CD4-positive, alpha-beta T cell (primary cell): Measurements from ENCODE around the gene HMCN1. TPM values are rescaled to one million over a fixed set of nuclear protein-coding genes. Genes with fewer than 3 reads are reported as not detected.
"Not testable (repeated sequence)": the region's sequence is repeated elsewhere in the genome, so short reads cannot be mapped to it uniquely, and the experiment has no call there.

Source experiments
- ATAC-seq: fragments of 200-7000 bp; cut with Tn5 transposase; one replicate; pipeline ENCODE4 v1.10.0; 2022; ENCODE audit warnings: mild to moderate bottlenecking; ENCODE audit not compliant: poor library complexity
- CTCF ChIA-PET: fragments of 350-600 bp; sonication (Branson Sonifier 250); formaldehyde crosslinking; loops from one replicate; lab custom pipeline; 2021; ENCODE audit warnings: antibody characterized with exemption, inconsistent platforms; lab: Charles Lee
- POLR2A ChIA-PET: fragments of 350-600 bp; sonication (Branson Sonifier 250); formaldehyde crosslinking; loops from one replicate; lab custom pipeline; 2021; ENCODE audit warnings: antibody characterized with exemption, inconsistent platforms; lab: Charles Lee
- DNase-seq, 14 experiments: peaks; one replicate each; pipeline ENCODE4 v3.0.0-alpha.2; 2013 to 2020; ENCODE audit warnings: mixed read lengths in 2 of 14
- H3K27ac ChIP-seq, 2 donors: one replicate each; pipeline versions ENCODE4 v1.5.1 to v1.7.0; 2013; ENCODE audit warnings: low read length in 2 of 2, low read depth in 1 of 2, mild to moderate bottlenecking in 1 of 2
- H3K27me3 ChIP-seq, 2 experiments: 1 replicate in 1 of 2; 2 replicates in 1 of 2; pipeline versions ENCODE4 v1.6.1 to v1.7.0; 2013; ENCODE audit warnings: low read length in 2 of 2, control low read depth in 1 of 2, mild to moderate bottlenecking in 1 of 2, moderate library complexity in 1 of 2; ENCODE audit not compliant: insufficient read depth in 2 of 2, control insufficient read depth in 1 of 2
- H3K36me3 ChIP-seq: one replicate; pipeline ENCODE4 v1.6.1; 2013; ENCODE audit warnings: low read length, control low read depth; ENCODE audit not compliant: insufficient read depth
- H3K4me1 ChIP-seq: one replicate; pipeline ENCODE4 v1.6.1; 2013; ENCODE audit warnings: low read length, control low read depth; ENCODE audit not compliant: insufficient read depth
- H3K4me3 ChIP-seq: one replicate; pipeline ENCODE4 v1.5.1; 2013; ENCODE audit warnings: mild to moderate bottlenecking, low read length, moderate library complexity
- H3K9me3 ChIP-seq, 2 experiments: 1 replicate in 1 of 2; 2 replicates in 1 of 2; pipeline versions ENCODE4 v1.6.1 to v1.7.0; 2013; ENCODE audit warnings: low read length in 2 of 2, mild to moderate bottlenecking in 2 of 2, control low read depth in 1 of 2, moderate library complexity in 1 of 2; ENCODE audit not compliant: control insufficient read depth in 1 of 2, insufficient read depth in 1 of 2
- H3K27ac Mint-ChIP-seq: one replicate; pipeline ENCODE4 v1.8.0; 2020; ENCODE audit warnings: mixed read lengths
- H3K27me3 Mint-ChIP-seq: one replicate; pipeline ENCODE4 v1.8.0; 2021; ENCODE audit warnings: mixed read lengths
- H3K36me3 Mint-ChIP-seq: one replicate; pipeline ENCODE4 v1.8.0; 2021; ENCODE audit warnings: low read depth, mixed read lengths
- H3K4me1 Mint-ChIP-seq: one replicate; pipeline ENCODE4 v1.8.0; 2021; ENCODE audit warnings: low read depth, mixed read lengths
- H3K4me3 Mint-ChIP-seq: one replicate; pipeline ENCODE4 v1.8.0; 2020; ENCODE audit warnings: mild to moderate bottlenecking, mixed read lengths
- H3K9me3 Mint-ChIP-seq: one replicate; pipeline ENCODE4 v1.8.0; 2020; ENCODE audit warnings: mixed read lengths
- intact Hi-C, 2 experiments: fragments of 100-400 bp; cut with DNase I in 1 of 2; cut with micrococcal nuclease in 1 of 2; formaldehyde crosslinking; loops; one replicate each; pipeline versions ENCODE4 v1.15.1 to v1.9.0; 2023 to 2025; cut with DNase I, micrococcal nuclease
- total RNA-seq, 174 experiments: library from RNA in 2 of 174; stranded (reverse) in 2 of 174; gene quantifications; one replicate each; pipeline ENCODE4 v1.2.3 and lab custom pipeline; 2021 to 2026
- TF ChIP-seq, protein P1 (sequence below): fragments of 200-600 bp; IDR thresholded peaks from one replicate; pipeline ENCODE4 v1.8.0; 2022; ENCODE audit warnings: antibody characterized with exemption, mild to moderate bottlenecking

HMCN1 gene
- total RNA-seq, 2 experiments from 2014 or later = 0.14 TPM

DNA sequence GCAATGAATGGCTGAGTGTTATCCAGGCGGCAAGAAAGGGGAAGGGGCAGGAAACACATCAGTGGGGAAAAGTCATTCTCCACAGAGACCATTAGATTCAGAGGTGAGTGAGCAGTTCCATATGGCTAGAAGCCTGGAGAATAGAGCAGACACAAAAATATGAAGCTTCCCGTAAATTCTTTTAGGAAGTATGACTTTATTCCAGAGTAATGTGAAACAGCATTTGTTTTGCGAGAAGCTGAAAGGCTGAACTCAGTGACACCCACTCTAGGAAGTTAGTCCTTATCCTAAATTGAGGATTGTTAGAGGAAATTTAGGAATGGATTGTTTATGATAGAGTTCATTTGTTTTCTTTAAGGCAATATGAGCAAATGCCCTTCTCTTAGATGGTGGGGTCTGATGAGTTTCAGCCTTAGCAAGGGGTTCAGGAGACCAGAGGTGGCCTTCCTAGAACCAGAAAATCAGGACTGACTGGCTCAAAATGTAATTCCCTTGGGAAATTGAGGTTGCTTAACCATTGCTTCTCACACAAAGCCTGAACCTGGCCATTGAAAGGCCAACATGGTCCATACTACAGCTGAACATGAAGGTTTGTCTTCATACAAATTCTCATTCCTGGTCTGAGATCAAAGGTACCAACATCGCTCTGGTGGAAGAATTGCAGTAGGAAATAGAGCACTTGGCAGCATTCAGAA, 473.3 kb downstream of the HMCN1 start:
- H3K27ac ChIP-seq = no peak overlapping the region
- Mint-ChIP-seq H3K27ac (no peak overlapping the region), H3K9me3 (no peaks in the 10 kb centered on the region), H3K4me3 (no peak overlapping the region), H3K36me3 (no peaks in the 10 kb centered on the region), H3K4me1 (peaks cover 17% of the 10 kb centered on the region), H3K27me3 (peaks cover 88% of the 10 kb centered on the region)
- H3K4me3 ChIP-seq = no peak overlapping the region
- peaks cover 4 to 22% of the 10 kb centered on the region in 2 experiments for H3K27me3 ChIP-seq
- H3K9me3 ChIP-seq = no peaks in the 10 kb centered on the region
- DNase-seq (no peak), ATAC-seq (no peak)
- ChIA-PET CTCF (interaction anchor here (0.6 kb wide), 1 partner anchor 225 kb away, joined by 3 read pairs; no protein-coding TSS in a partner anchor), POLR2A (no interaction called here)
- no peaks in the 10 kb centered on the region for H3K36me3 ChIP-seq
- intact Hi-C loops = no loop called here
- TF ChIP-seq, protein P1, sequence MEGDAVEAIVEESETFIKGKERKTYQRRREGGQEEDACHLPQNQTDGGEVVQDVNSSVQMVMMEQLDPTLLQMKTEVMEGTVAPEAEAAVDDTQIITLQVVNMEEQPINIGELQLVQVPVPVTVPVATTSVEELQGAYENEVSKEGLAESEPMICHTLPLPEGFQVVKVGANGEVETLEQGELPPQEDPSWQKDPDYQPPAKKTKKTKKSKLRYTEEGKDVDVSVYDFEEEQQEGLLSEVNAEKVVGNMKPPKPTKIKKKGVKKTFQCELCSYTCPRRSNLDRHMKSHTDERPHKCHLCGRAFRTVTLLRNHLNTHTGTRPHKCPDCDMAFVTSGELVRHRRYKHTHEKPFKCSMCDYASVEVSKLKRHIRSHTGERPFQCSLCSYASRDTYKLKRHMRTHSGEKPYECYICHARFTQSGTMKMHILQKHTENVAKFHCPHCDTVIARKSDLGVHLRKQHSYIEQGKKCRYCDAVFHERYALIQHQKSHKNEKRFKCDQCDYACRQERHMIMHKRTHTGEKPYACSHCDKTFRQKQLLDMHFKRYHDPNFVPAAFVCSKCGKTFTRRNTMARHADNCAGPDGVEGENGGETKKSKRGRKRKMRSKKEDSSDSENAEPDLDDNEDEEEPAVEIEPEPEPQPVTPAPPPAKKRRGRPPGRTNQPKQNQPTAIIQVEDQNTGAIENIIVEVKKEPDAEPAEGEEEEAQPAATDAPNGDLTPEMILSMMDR = no peak
- no peaks in the 10 kb centered on the region for H3K4me1 ChIP-seq

DNA sequence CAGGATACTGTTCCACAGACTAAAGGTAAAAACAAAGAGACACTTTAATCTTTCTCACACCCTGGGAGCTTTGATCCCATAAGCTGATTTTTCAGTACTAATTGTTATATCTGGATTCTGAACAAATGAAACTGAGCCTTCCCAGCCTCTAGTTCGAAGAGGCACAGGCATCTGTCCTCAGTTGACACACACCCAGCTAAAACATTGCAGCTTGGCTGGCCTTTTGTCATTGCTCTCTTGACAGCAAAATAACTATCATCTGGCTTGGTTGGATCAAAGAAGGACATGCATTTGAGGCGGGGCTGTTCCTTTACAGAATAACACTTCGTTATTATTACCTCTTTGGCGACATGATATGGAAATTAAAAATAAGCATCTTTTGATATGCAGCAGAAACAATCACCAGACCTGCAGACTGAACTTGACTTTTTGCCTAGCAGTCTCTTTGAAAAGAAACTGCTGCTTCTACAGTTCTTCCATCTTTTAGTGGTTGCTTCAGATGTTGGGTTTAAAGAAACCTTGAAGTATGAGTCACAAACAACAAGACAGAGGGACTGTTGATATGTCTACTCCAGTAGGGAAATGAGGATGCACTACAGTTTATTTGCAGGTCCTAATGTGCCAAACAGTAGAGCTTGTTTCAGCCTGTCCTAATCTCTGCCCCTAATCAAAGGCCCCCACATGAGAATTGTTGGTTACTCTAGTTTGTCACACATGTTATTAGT, 474.4 kb downstream of the HMCN1 start:
- no peaks in the 10 kb centered on the region for H3K36me3 Mint-ChIP-seq
- H3K4me3 ChIP-seq = no peak overlapping the region
- ChIA-PET CTCF (no interaction called here), POLR2A (no interaction called here)
- TF ChIP-seq, protein P1 = no peak
- no peak overlapping the region for H3K4me3 Mint-ChIP-seq
- intact Hi-C loops = no loop called here
- no peak overlapping the region for H3K27ac Mint-ChIP-seq
- H3K27me3 Mint-ChIP-seq = peaks cover 82% of the 10 kb centered on the region
- H3K36me3 ChIP-seq = no peaks in the 10 kb centered on the region
- H3K4me1 Mint-ChIP-seq = peaks cover 17% of the 10 kb centered on the region
- H3K27me3 ChIP-seq = peaks cover 4 to 19% of the 10 kb centered on the region in 2 experiments
- H3K27ac ChIP-seq = no peak overlapping the region
- ATAC-seq (no peak), DNase-seq (no peak)
- H3K9me3 Mint-ChIP-seq = no peaks in the 10 kb centered on the region
- H3K4me1 ChIP-seq = no peaks in the 10 kb centered on the region
- H3K9me3 ChIP-seq = no peaks in the 10 kb centered on the region

DNA sequence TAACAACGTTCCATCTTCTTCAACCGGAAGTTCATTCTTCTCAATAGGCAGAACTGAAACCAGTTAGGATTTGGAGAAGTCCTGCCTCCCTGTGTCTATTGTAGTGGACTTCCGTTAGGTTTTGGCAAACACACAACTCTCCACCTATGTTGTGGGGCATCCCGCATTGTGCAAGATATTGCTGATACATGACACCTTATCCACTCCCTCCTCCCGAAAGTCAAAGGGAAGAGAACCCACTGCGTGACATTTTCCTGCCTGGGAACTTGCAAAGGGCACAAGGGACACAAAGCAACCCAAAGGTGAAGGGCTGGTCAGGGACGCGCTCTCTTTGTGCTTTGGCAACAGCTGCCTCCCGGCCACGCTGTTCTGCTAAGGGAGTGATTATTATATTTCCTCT, 476.1 kb downstream of the HMCN1 start:
- Mint-ChIP-seq H3K9me3 (no peaks in the 10 kb centered on the region), H3K4me3 (no peak overlapping the region), H3K4me1 (peaks cover 16% of the 10 kb centered on the region), H3K27me3 (peaks cover 83% of the 10 kb centered on the region), H3K27ac (no peak overlapping the region), H3K36me3 (no peaks in the 10 kb centered on the region)
- TF ChIP-seq, protein P1 = no peak
- CTCF ChIA-PET = no interaction called here
- no peaks in the 10 kb centered on the region for H3K4me1 ChIP-seq
- ATAC-seq (no peak), DNase-seq (no peak)
- H3K27ac ChIP-seq = no peak overlapping the region
- H3K4me3 ChIP-seq = no peak overlapping the region
- intact Hi-C loops = loop anchor here (5.0 to 10.0 kb wide), 2 partner anchors 1403 to 1405 kb away; no protein-coding TSS in a partner anchor
- POLR2A ChIA-PET = no interaction called here
- H3K36me3 ChIP-seq = no peaks in the 10 kb centered on the region
- H3K9me3 ChIP-seq = no peaks in the 10 kb centered on the region
- peaks cover 4 to 19% of the 10 kb centered on the region in 2 experiments for H3K27me3 ChIP-seq

DNA sequence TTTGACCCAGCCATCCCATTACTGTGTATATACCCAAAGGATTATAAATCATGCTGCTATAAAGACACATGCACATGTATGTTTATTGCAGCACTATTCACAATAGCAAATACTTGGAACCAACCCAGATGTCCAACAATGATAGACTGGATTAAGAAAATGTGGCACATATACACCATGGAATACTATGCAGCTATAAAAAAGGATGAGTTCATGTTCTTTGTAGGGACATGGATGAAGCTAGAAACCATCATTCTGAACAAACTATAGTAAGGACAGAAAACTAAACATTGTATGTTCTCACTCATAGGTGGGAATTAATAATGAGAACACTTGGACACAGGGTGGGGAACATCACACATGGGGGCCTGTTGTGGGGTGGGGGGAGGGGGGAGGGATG, 477.4 kb downstream of the HMCN1 start:
- DNase-seq, ATAC-seq, H3K4me3 ChIP-seq, H3K36me3 ChIP-seq, H3K36me3 Mint-ChIP-seq, H3K4me1 Mint-ChIP-seq, CTCF ChIA-PET, H3K4me1 ChIP-seq, H3K27ac ChIP-seq, H3K27ac Mint-ChIP-seq, POLR2A ChIA-PET, H3K9me3 ChIP-seq, H3K9me3 Mint-ChIP-seq, H3K4me3 Mint-ChIP-seq: not testable (repeated sequence)
- intact Hi-C loops = loop anchor here (5.0 to 10.0 kb wide), 2 partner anchors 1404 to 1407 kb away; no protein-coding TSS in a partner anchor
- peaks cover 4 to 19% of the 10 kb centered on the region in 2 experiments for H3K27me3 ChIP-seq
- H3K27me3 Mint-ChIP-seq = peaks cover 69% of the 10 kb centered on the region
